ENCODE data around the gene TST.
"Not testable (repeated sequence)": the region's sequence is repeated elsewhere in the genome, so short reads cannot be mapped to it uniquely, and the experiment has no call there.

The TST gene

GRCh38 chr22:37012262-37012904 lies 6.9 kb downstream of the TST start:
- no peak for DNase-seq

- no peak for DNase-seq
Measured at GRCh38 chr22:37011472-37011871, 7.8 kb downstream of the TST start.

- DNase-seq, result no peak
Measured at GRCh38 chr22:37010976-37011375, 8.3 kb downstream of the TST start.

GRCh38 chr22:37010174-37010573 lies 9.1 kb downstream of the TST start:
- DNase-seq, result no peak

GRCh38 chr22:37009490-37009889 lies 9.8 kb downstream of the TST start:
- DNase-seq, result no peak

- no peak for DNase-seq
Measured at GRCh38 chr22:37008365-37008764, 10.9 kb downstream of the TST start.

GRCh38 chr22:37007651-37008050 lies 11.6 kb downstream of the TST start:
- DNase-seq, result no peak

- no peak for DNase-seq
Measured at GRCh38 chr22:37002633-37003032, 16.6 kb downstream of the TST start.

- DNase-seq, result no peak
Measured at GRCh38 chr22:37001826-37002225, 17.4 kb downstream of the TST start.

GRCh38 chr22:37000676-37001534 lies 18.3 kb downstream of the TST start:
- DNase-seq, result no peak

- DNase-seq, result no peak
Measured at GRCh38 chr22:36999463-36999862, 19.8 kb downstream of the TST start.

GRCh38 chr22:36998620-36999351 lies 20.5 kb downstream of the TST start:
- DNase-seq, result no peak

- DNase-seq, result no peak
Measured at GRCh38 chr22:36997746-36998145, 21.5 kb downstream of the TST start.

GRCh38 chr22:36991206-36991605 lies 28.0 kb downstream of the TST start:
- DNase-seq, result no peak

- DNase-seq, result no peak
Measured at GRCh38 chr22:36990457-36990856, 28.8 kb downstream of the TST start.

- DNase-seq, result not testable (repeated sequence)
Measured at GRCh38 chr22:36989012-36989411, 30.2 kb downstream of the TST start.

- no peak for DNase-seq
Measured at GRCh38 chr22:36988075-36988832, 31.0 kb downstream of the TST start.

GRCh38 chr22:36986242-36986821 lies 32.9 kb downstream of the TST start:
- peak; percentile 10 for DNase-seq

GRCh38 chr22:36985211-36985889 lies 33.9 kb downstream of the TST start:
- DNase-seq, result no peak

- DNase-seq, result no peak
Measured at GRCh38 chr22:36982136-36982535, 37.1 kb downstream of the TST start.

GRCh38 chr22:36981247-36981775 lies 37.9 kb downstream of the TST start:
- DNase-seq, result no peak
